Stomach smooth muscle (tissue), 2 donors: ENCODE results near the gene CTSF.

Source experiments
- H3K27ac ChIP-seq: one replicate; pipeline ENCODE4 v1.7.0; 2013; ENCODE audit warnings: mild to moderate bottlenecking, low read length, inconsistent platforms
- H3K27me3 ChIP-seq, 2 donors: one replicate each; pipeline ENCODE4 v1.7.0; 2013; ENCODE audit warnings: low read length in 2 of 2; ENCODE audit not compliant: insufficient read depth in 2 of 2, control insufficient read depth in 1 of 2
- H3K36me3 ChIP-seq, 2 donors: one replicate each; pipeline ENCODE4 v1.7.0; 2013; ENCODE audit warnings: low read length in 2 of 2; ENCODE audit not compliant: control insufficient read depth in 2 of 2, insufficient read depth in 2 of 2
- H3K4me1 ChIP-seq: one replicate; pipeline ENCODE4 v1.7.0; 2013; ENCODE audit warnings: low read length; ENCODE audit not compliant: control insufficient read depth, insufficient read depth
- H3K4me3 ChIP-seq, 2 donors: one replicate each; pipeline ENCODE4 v1.7.0; 2013; ENCODE audit warnings: low read length in 2 of 2
- H3K9ac ChIP-seq, 2 donors: one replicate each; pipeline ENCODE4 v1.7.0; 2013; ENCODE audit warnings: low read length in 2 of 2, mild to moderate bottlenecking in 1 of 2
- H3K9me3 ChIP-seq, 2 donors: one replicate each; pipeline ENCODE4 v1.7.0; 2013; ENCODE audit warnings: low read length in 2 of 2; ENCODE audit not compliant: control insufficient read depth in 2 of 2
- donor health status: healthy.
- donor health status: Pancreatic carcinoma.

Gene CTSF

DNA sequence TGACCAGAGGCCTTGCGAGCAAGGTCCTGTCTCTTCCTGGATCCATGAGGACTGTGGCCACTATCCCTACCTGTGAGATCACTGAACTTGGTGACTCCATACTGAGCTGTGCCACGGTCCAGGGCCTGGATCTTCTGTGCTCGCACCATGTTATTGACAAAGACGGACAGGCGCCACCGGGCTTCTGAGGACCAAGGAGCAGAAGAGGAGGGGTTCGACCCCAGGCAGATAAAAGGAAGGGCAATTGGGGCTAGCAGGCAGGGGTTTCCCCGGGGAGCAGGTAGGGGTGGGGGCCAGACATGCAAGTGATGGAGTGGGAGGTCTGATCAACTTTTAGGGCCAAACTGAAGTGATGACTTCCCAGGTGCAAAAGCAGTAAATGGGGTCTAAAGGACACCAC, 2.2 kb downstream of the CTSF start:
- Histone ChIP-seq H3K27me3 (no peaks in the 10 kb centered on the region), H3K27ac (no peak overlapping the region), H3K4me1 (peaks cover 14% of the 10 kb centered on the region), H3K36me3 (peaks cover 6 to 8% of the 10 kb centered on the region in 2 donors), H3K9ac (no peak overlapping the region), H3K4me3 (no peak overlapping the region), H3K9me3 (no peaks in the 10 kb centered on the region)

DNA sequence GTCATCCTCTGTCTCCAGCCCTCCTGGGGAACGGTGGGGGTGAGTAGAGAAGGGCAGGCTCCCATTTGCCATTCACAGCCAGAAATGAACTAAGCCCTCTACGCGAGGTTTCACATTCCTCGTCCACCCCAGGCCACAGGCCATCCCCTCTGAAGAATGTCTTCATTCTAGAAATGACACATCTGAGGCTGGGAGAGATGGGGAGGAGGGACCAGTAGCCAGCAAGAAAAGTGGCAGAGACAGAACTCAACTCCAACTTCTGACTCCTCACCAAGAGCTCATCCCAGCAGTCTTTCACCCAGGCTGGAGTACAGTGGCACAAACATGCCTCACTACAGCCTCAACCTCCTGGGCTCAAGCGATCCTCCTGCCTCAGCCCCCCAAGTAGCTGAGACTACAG, 3.4 kb downstream of the CTSF start:
- Histone ChIP-seq H3K36me3 (peaks cover 6 to 8% of the 10 kb centered on the region in 2 donors), H3K27ac (no peak overlapping the region), H3K9me3 (no peaks in the 10 kb centered on the region), H3K9ac (no peak overlapping the region), H3K27me3 (no peaks in the 10 kb centered on the region), H3K4me1 (peaks cover 14% of the 10 kb centered on the region), H3K4me3 (no peak overlapping the region)

DNA sequence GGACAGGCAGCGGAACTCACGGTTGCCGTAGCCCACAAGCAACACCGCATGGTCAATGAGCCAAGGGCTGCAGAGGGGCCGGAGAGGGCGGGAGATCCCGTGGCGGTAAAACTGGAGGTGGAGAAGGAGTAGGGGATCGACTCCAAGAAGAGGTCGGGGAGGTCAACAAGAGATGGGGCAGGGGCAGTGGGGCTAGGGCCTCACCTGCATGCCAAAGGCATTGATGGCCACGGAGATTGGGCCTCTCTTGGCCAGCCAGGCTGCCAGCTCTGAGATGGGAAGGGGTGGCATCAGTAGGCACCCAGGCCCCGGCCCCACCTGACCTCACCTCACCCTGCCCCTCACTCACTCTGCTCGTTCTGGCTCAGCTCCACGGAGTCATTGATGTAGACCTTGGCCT, 3.9 kb downstream of the CTSF start:
- H3K27me3 ChIP-seq = no peaks in the 10 kb centered on the region
- H3K9me3 ChIP-seq = no peaks in the 10 kb centered on the region
- no peak overlapping the region for H3K27ac ChIP-seq
- H3K36me3 ChIP-seq = peaks cover 6 to 8% of the 10 kb centered on the region in 2 donors
- no peak overlapping the region for H3K9ac ChIP-seq
- H3K4me3 ChIP-seq = no peak overlapping the region
- H3K4me1 ChIP-seq = peaks cover 14% of the 10 kb centered on the region

- Histone ChIP-seq H3K4me3 (no peak overlapping the region), H3K4me1 (peaks cover 19% of the 10 kb centered on the region), H3K27ac (no peak overlapping the region), H3K9ac (no peak overlapping the region), H3K27me3 (no peaks in the 10 kb centered on the region), H3K36me3 (peaks cover 6 to 8% of the 10 kb centered on the region in 2 donors), H3K9me3 (no peaks in the 10 kb centered on the region)
These were observed 4.6 kb downstream of the CTSF start for GRCh38 chr11:66563832-66564231.

GRCh38 chr11:66562907-66563583, 5.4 kb downstream of the CTSF start:
- no peak overlapping the region for H3K27ac ChIP-seq
- H3K27me3 ChIP-seq = no peaks in the 10 kb centered on the region
- peaks cover 6 to 8% of the 10 kb centered on the region in 2 donors for H3K36me3 ChIP-seq
- no peaks in the 10 kb centered on the region for H3K9me3 ChIP-seq
- no peak overlapping the region for H3K4me3 ChIP-seq
- H3K4me1 ChIP-seq = peaks cover 19% of the 10 kb centered on the region
- no peak overlapping the region for H3K9ac ChIP-seq

DNA sequence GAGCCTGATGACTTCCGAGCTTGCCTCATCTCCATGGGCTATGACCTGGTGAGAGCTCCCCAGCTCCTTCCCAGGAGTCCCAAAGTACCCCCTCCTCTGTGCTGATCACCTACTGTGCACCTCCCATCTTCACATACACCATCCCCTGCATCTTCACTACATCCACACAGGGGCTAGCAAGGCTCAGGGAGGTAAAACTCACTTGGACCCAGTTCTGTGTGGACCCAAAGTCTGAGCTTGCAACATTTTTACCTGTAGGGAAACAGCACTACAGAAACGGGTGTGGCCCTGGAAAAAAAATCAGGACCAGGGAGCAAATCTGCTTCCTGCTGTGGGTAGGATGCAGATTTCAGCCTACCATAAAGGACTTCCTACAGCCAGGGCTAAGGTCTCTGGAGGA, 6.1 kb downstream of the CTSF start:
- Histone ChIP-seq H3K4me1 (peaks cover 11% of the 10 kb centered on the region), H3K27me3 (no peaks in the 10 kb centered on the region), H3K36me3 (peaks cover 6 to 8% of the 10 kb centered on the region in 2 donors), H3K9ac (no peak overlapping the region), H3K4me3 (no peak overlapping the region), H3K9me3 (no peaks in the 10 kb centered on the region), H3K27ac (no peak overlapping the region)

GRCh38 chr11:66561975-66562248, 6.5 kb downstream of the CTSF start:
- H3K36me3 ChIP-seq = peaks cover 6 to 8% of the 10 kb centered on the region in 2 donors
- no peaks in the 10 kb centered on the region for H3K9me3 ChIP-seq
- peaks cover 10% of the 10 kb centered on the region for H3K4me1 ChIP-seq
- no peak overlapping the region for H3K9ac ChIP-seq
- no peak overlapping the region for H3K4me3 ChIP-seq
- no peak overlapping the region for H3K27ac ChIP-seq
- no peaks in the 10 kb centered on the region for H3K27me3 ChIP-seq

DNA sequence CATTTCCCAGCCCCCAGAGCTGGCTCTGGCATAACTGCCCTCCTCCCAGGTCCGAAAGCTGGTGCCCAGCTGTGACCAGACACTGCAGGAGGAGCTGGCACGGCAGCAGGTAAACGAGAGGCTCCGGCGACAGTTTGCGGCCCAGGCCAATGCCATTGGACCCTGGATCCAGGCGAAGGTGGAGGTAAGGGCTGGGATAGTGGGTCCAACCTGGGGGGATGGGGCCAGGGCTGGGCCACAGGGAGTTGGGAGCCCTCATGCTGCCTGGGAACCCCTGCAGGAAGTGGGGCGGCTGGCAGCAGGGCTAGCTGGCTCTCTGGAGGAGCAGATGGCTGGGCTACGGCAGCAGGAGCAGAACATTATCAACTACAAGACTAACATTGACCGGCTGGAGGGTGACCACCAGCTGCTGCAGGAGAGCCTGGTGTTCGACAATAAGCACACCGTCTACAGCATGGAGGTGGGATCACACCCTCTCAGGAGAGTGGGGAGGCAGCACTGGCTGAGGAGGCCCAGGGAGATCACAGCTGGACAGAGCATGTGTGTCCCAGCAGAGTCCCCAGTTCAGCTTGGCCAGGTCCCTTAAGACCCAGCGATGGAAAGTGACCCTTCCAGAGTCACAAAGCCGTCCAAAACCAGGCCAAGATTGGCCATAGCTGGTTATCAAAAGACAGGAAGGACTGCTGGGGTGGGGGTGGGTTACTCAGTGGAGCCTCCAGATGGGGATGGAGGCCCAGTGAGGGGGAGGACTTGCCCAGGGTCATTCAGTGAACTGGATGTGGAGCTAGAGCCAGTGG, 7.0 kb downstream of the CTSF start:
- Histone ChIP-seq H3K27ac (no peak overlapping the region), H3K9ac (no peak overlapping the region), H3K4me3 (no peak overlapping the region), H3K4me1 (peaks cover 10% of the 10 kb centered on the region), H3K36me3 (peaks cover 6 to 8% of the 10 kb centered on the region in 2 donors), H3K27me3 (no peaks in the 10 kb centered on the region), H3K9me3 (no peaks in the 10 kb centered on the region)

DNA sequence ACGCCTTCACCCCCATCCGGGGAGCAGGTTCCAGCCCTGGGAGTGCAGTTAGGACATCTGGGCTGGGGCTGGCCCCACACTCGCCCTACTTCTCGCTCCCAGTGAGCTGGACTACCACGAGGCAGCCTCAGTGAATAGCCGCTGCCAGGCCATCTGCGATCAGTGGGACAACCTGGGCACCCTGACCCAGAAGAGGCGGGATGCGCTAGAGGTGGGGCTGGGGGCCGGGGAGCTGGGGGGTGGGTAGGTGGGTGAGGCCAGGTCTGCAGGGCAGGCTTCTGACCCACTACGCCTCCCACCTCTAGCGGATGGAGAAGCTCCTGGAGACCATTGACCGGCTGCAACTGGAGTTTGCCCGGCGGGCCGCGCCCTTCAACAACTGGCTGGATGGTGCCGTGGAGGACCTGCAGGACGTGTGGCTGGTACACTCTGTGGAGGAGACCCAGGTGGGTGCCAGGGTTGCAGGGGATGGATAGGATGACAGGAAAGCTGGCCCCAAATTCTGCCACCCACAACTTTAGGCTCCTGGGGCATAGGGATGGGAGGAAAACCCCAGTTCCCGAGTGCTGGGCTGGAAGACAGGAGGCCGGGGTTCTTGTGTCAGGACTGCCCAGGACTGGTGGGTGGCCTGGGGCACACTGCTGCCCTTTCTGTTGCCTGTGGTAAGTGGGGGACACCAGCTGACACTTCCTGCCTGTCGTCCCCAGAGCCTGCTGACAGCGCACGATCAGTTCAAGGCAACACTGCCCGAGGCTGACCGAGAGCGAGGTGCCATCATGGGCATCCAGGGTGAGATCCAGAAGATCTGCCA, 8.3 kb downstream of the CTSF start:
- no peak overlapping the region for H3K9ac ChIP-seq
- no peaks in the 10 kb centered on the region for H3K9me3 ChIP-seq
- peaks cover 0 to 6% of the 10 kb centered on the region in 2 donors for H3K36me3 ChIP-seq
- peaks cover 0 to 5% of the 10 kb centered on the region in 2 donors for H3K27me3 ChIP-seq
- peaks cover 10% of the 10 kb centered on the region for H3K4me1 ChIP-seq
- no peak overlapping the region for H3K27ac ChIP-seq
- H3K4me3 ChIP-seq = no peak overlapping the region

GRCh38 chr11:66559142-66559865, 9.1 kb downstream of the CTSF start:
- Histone ChIP-seq H3K27ac (no peak overlapping the region), H3K9ac (no peak overlapping the region), H3K36me3 (no peaks in the 10 kb centered on the region), H3K4me3 (peak overlapping the region in 1 of 2 donors; percentile 22), H3K9me3 (no peaks in the 10 kb centered on the region), H3K4me1 (peaks cover 10% of the 10 kb centered on the region), H3K27me3 (peaks cover 0 to 5% of the 10 kb centered on the region in 2 donors)
